Esophagus muscularis mucosa (tissue), 4 donors: Measurements from ENCODE around the gene CTRL. TPM values are rescaled to one million over a fixed set of nuclear protein-coding genes. Genes with fewer than 3 reads are reported as not detected.

ENCODE experiments used
- DNase-seq: peaks from one replicate; pipeline ENCODE4 v3.0.0-alpha.2; 2017; ENCODE audit errors: extremely low spot score
- H3K27ac ChIP-seq, 4 donors: fragments of 200-600 bp; sonication (generic); replicated peaks in 1 of 4; 1 replicate in 3 of 4; 2 replicates in 1 of 4; pipeline ENCODE4 v1.5.1; 2016 to 2019; ENCODE audit warnings: mild to moderate bottlenecking in 1 of 4
- H3K27me3 ChIP-seq, 4 donors: fragments of 200-600 bp; sonication (generic); one replicate each; pipeline versions ENCODE4 v1.5.1 to v1.6.0; 2016 to 2019
- H3K36me3 ChIP-seq, 4 donors: fragments of 200-600 bp; sonication (generic); one replicate each; pipeline ENCODE4 v1.5.1; 2016 to 2019
- H3K4me1 ChIP-seq, 4 donors: fragments of 200-600 bp; sonication (generic); one replicate each; pipeline ENCODE4 v1.5.1; 2016 to 2019
- H3K4me3 ChIP-seq, 4 donors: fragments of 200-600 bp; sonication (generic); 1 replicate in 2 of 4; 2 replicates in 2 of 4; pipeline ENCODE4 v1.5.1; 2016 to 2019; ENCODE audit warnings: mild to moderate bottlenecking in 4 of 4, moderate library complexity in 1 of 4
- H3K9me3 ChIP-seq, 4 donors: fragments of 200-600 bp; sonication (generic); 1 replicate in 3 of 4; 2 replicates in 1 of 4; pipeline ENCODE4 v1.5.1; 2016 to 2019
- EP300 ChIP-seq: sonication (generic); formaldehyde crosslinking; IDR thresholded peaks from one replicate; pipeline ENCODE4 v1.6.1; 2017; ENCODE audit warnings: antibody characterized with exemption
- POLR2A ChIP-seq: fragments of 450-650 bp; IDR thresholded peaks from one replicate; pipeline ENCODE4 v1.6.1; 2017; ENCODE audit warnings: antibody characterized with exemption, moderate library complexity, mild to moderate bottlenecking, low read depth
- POLR2AphosphoS5 ChIP-seq, 2 donors: sonication (generic); formaldehyde crosslinking; IDR thresholded peaks; one replicate each; pipeline ENCODE4 v1.6.1; 2017; ENCODE audit warnings: antibody characterized with exemption in 2 of 2
- WGBS: methylation state at CpG from one replicate; pipeline ENCODE4 v1.1.5; 2018; 5-methylcytosine and 5-hydroxymethylcytosine counted together
- intact Hi-C: fragments of 100-400 bp; cut with DNase I; formaldehyde crosslinking; loops from one replicate; pipeline ENCODE4 v1.15.1; 2023
- total RNA-seq, 4 donors: library from RNA; depleted of rRNA; stranded (reverse); fragments of >200 nt; gene quantifications; one replicate each; pipeline versions ENCODE4 v1.1.0 to v1.2.1, GENCODE V29; 2016
- TF ChIP-seq, protein P1 (sequence below), 3 experiments: fragments of 200-600 bp in 2 of 3; fragments of 450-650 bp in 1 of 3; sonication (generic) in 2 of 3; IDR thresholded peaks; one replicate each; pipeline ENCODE4 v1.5.1; 2017 to 2019; ENCODE audit warnings: antibody characterized with exemption in 3 of 3, mild to moderate bottlenecking in 2 of 3, moderate library complexity in 1 of 3

CTRL gene
- total RNA-seq, 4 donors from 2014 or later = 0.80 to 1.1 (median 0.99) TPM; not detected in 1

DNA sequence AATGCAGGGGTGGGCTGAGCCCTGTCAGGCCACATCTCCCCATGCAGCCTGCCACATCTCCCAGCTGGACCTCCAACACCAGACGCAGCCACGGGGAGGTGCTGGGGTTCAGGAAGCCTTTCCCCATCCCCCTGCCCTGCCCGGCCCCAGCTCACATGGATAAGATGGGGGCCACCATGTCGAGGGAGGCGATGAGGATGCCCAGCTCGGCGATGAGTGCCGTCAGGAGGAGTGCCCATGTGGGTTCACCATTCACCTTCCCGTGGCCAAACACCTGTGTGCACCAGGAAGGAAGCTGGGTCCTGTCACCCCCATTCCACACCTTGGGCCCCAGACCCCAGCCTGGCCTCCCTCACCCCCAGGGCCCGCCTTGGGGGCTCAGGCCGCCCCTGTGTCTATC is 18.0 kb upstream of the CTRL start:
- H3K4me1 ChIP-seq = peaks cover 26 to 63% (median 54%) of the 10 kb centered on the region in 4 donors
- no peak for TF ChIP-seq POLR2A
- TF ChIP-seq, protein P1, sequence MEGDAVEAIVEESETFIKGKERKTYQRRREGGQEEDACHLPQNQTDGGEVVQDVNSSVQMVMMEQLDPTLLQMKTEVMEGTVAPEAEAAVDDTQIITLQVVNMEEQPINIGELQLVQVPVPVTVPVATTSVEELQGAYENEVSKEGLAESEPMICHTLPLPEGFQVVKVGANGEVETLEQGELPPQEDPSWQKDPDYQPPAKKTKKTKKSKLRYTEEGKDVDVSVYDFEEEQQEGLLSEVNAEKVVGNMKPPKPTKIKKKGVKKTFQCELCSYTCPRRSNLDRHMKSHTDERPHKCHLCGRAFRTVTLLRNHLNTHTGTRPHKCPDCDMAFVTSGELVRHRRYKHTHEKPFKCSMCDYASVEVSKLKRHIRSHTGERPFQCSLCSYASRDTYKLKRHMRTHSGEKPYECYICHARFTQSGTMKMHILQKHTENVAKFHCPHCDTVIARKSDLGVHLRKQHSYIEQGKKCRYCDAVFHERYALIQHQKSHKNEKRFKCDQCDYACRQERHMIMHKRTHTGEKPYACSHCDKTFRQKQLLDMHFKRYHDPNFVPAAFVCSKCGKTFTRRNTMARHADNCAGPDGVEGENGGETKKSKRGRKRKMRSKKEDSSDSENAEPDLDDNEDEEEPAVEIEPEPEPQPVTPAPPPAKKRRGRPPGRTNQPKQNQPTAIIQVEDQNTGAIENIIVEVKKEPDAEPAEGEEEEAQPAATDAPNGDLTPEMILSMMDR (IDR thresholded peaks at IDR 0.05) = no peak
- TF ChIP-seq POLR2AphosphoS5 (IDR thresholded peaks at IDR 0.05) = no peak
- TF ChIP-seq EP300 = no peak
- 87% methylated on average over 11 of the region's 11 CpGs for WGBS
- H3K27me3 ChIP-seq = no peaks in the 10 kb centered on the region
- no peak for DNase-seq
- H3K27ac ChIP-seq = no peak overlapping the region
- intact Hi-C loops = no loop called here
- peaks cover 92 to 100% (median 100%) of the 10 kb centered on the region in 4 donors for H3K36me3 ChIP-seq
- no peaks in the 10 kb centered on the region for H3K9me3 ChIP-seq
- no peak overlapping the region for H3K4me3 ChIP-seq

DNA sequence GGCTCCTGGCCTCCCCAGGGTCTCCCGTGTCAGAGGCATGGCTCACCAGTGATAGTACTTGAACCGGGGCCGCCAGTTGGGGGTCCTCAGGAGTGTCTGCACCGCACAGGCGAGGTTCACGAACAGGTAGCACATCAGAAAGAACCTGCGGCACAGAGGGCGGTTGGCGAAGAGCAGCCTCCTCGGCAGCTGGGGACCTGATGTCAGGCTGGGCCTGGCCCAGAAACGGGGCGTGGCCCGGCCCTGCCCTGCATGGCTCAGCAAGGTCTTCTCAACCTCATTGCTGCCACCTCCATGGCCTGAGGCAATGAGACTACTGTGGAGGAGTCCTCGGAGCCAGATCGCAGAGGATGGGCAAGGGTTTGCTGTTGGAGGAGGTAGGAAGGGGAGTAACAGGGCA is 16.4 kb upstream of the CTRL start:
- 97% methylated on average over 15 of the region's 15 CpGs for whole genome bisulfite sequencing
- Histone ChIP-seq H3K4me1 (peaks cover 42 to 70% (median 61%) of the 10 kb centered on the region in 4 donors), H3K9me3 (no peaks in the 10 kb centered on the region), H3K4me3 (no peak overlapping the region), H3K36me3 (peaks cover 84 to 100% (median 96%) of the 10 kb centered on the region in 4 donors), H3K27ac (peak overlapping the region in 1 of 4 donors; percentile 36), H3K27me3 (no peaks in the 10 kb centered on the region)
- TF ChIP-seq, protein P1 (IDR thresholded peaks at IDR 0.05) = no peak
- no peak for TF ChIP-seq POLR2AphosphoS5 (IDR thresholded peaks at IDR 0.05)
- TF ChIP-seq POLR2A = no peak
- no peak for TF ChIP-seq EP300
- intact Hi-C loops = no loop called here
- DNase-seq = no peak

DNA sequence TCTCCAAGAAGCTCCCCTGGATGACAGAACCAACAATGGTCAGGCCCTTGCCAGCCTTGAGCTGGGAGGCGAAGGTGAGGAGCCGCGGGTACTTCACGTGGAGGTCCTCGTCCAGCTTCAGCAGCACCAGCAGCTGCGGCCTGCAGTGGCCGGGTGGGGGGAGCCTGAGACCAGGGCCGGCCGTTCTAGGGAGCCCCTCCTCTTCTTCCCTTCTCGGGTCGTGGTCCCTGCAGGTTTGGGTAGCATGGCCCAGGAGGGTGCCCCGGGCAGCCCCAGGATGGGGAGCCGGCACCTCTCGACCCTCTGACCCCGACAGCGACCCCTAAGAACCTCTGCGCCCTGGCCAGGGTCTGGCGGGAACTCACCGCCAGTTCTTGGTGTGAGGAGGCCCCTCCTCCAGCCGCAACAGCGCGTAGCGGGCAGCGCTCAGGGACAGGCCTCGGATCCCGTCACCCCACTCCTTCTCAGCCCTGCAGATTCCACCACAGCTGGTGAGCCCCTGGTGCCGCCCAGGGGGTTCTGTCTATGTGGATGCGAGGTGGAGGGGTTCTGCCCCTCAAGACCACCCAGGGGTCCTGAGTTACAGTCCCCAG is 15.4 kb upstream of the CTRL start:
- DNase-seq = no peak
- Histone ChIP-seq H3K4me3 (no peak overlapping the region), H3K27me3 (no peaks in the 10 kb centered on the region), H3K27ac (peak overlapping the region in 3 of 4 donors; percentile 13 to 39 (median 31)), H3K4me1 (peaks cover 40 to 74% (median 64%) of the 10 kb centered on the region in 4 donors), H3K36me3 (peaks cover 86 to 100% (median 96%) of the 10 kb centered on the region in 4 donors), H3K9me3 (no peaks in the 10 kb centered on the region)
- intact Hi-C loops = no loop called here
- TF ChIP-seq EP300 (no peak), POLR2A (no peak), POLR2AphosphoS5 (IDR thresholded peaks at IDR 0.05) (no peak)
- TF ChIP-seq, protein P1 (IDR thresholded peaks at IDR 0.05) = no peak
- WGBS = 94% methylated on average over 13 of the region's 28 CpGs

DNA sequence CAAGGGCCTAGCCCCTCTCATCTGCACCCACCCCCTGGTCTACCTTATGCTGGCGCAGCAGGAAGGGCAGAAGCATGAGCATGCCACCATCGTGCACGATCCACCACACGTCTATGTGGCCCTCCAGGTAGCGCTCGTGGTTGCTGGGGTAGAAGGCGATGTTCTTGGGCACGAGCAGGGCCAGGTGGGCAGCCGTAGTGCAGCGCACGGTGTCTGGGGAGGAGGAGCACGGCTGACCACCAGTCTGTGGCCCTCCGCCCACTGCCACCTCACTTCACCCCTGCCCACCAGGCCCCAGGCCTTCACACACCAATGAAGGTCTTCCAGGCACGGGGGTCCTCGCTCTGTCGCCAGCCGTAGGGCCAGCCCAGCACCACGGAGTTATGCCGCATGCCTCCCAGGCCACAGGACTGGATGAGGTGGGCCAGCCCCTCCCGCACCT is 14.5 kb upstream of the CTRL start:
- Histone ChIP-seq H3K4me3 (no peak overlapping the region), H3K4me1 (peaks cover 30 to 72% (median 55%) of the 10 kb centered on the region in 4 donors), H3K27me3 (no peaks in the 10 kb centered on the region), H3K27ac (peak overlapping the region in 3 of 4 donors; percentile 13 to 84 (median 81)), H3K9me3 (no peaks in the 10 kb centered on the region), H3K36me3 (peaks cover 78 to 100% (median 95%) of the 10 kb centered on the region in 4 donors)
- TF ChIP-seq EP300 (no peak), POLR2AphosphoS5 (IDR thresholded peaks at IDR 0.05) (no peak), POLR2A (no peak)
- TF ChIP-seq, protein P1 (IDR thresholded peaks at IDR 0.05) = no peak
- DNase-seq = no peak
- intact Hi-C loops = no loop called here
- WGBS = 94% methylated on average over 18 of the region's 20 CpGs
